MM.1S (cell line): ENCODE measurements around the gene BMERB1.

ENCODE experiments used
- DNase-seq: peaks from one replicate; pipeline ENCODE4 v3.0.0-alpha.2; 2015
- H2AFZ ChIP-seq: fragments of 300-600 bp; sonication (generic); 2 replicates; pipeline ENCODE4 v1.6.0; 2016; ENCODE audit warnings: antibody characterized with exemption, low read length
- H3F3A ChIP-seq: fragments of 300-600 bp; sonication (generic); 2 replicates; pipeline ENCODE4 v1.6.1; 2016; ENCODE audit warnings: mild to moderate bottlenecking, antibody characterized with exemption, low read length, moderate library complexity, mixed read lengths; ENCODE audit not compliant: insufficient read depth
- H3K27ac ChIP-seq: fragments of 300-600 bp; sonication (generic); 2 replicates; pipeline ENCODE4 v1.5.1; 2016; ENCODE audit warnings: mild to moderate bottlenecking, low read length
- H3K27me3 ChIP-seq: fragments of 300-600 bp; sonication (generic); replicated peaks from 2 replicates; pipeline ENCODE4 v1.6.0; 2016; ENCODE audit warnings: low read length; ENCODE audit not compliant: insufficient read depth
- H3K36me3 ChIP-seq: fragments of 300-600 bp; sonication (generic); replicated peaks from 2 replicates; pipeline ENCODE4 v1.6.1; 2016; ENCODE audit warnings: mild to moderate bottlenecking, low read length, mixed read lengths; ENCODE audit not compliant: insufficient read depth
- H3K4me1 ChIP-seq: fragments of 300-600 bp; sonication (generic); 2 replicates; pipeline ENCODE4 v1.6.1; 2016; ENCODE audit warnings: low read length, mixed read lengths
- H3K4me2 ChIP-seq: fragments of 300-600 bp; sonication (generic); 2 replicates; pipeline ENCODE4 v1.6.0; 2016; ENCODE audit warnings: low read depth, low read length
- H3K4me3 ChIP-seq: fragments of 300-600 bp; sonication (generic); 2 replicates; pipeline ENCODE4 v1.5.1; 2016; ENCODE audit warnings: low read length, mixed read lengths
- H3K79me2 ChIP-seq: fragments of 300-600 bp; sonication (generic); 2 replicates; pipeline ENCODE4 v1.6.1; 2016; ENCODE audit warnings: mixed run types, low read length, mixed read lengths
- H3K9ac ChIP-seq: fragments of 300-600 bp; sonication (generic); 2 replicates; pipeline ENCODE4 v1.6.1; 2016; ENCODE audit warnings: low read length, mixed read lengths
- H3K9me2 ChIP-seq: fragments of 300-600 bp; sonication (generic); replicated peaks from 2 replicates; pipeline ENCODE4 v1.6.1; 2016; ENCODE audit warnings: mild to moderate bottlenecking, low read length, mixed read lengths; ENCODE audit not compliant: insufficient read depth
- H3K9me3 ChIP-seq: fragments of 300-600 bp; sonication (generic); replicated peaks from 2 replicates; pipeline ENCODE4 v1.6.1; 2016; ENCODE audit warnings: mild to moderate bottlenecking, low read length, mixed read lengths; ENCODE audit not compliant: insufficient read depth
- H4K20me1 ChIP-seq: fragments of 300-600 bp; sonication (generic); 2 replicates; pipeline ENCODE4 v1.6.1; 2016; ENCODE audit warnings: mild to moderate bottlenecking, low read length, moderate library complexity, mixed read lengths; ENCODE audit not compliant: insufficient read depth
- EZH2 ChIP-seq: fragments of 300-600 bp; sonication (generic); optimal IDR thresholded peaks from 2 replicates; pipeline ENCODE3; 2017; ENCODE audit warnings: low read depth, mild to moderate bottlenecking, antibody characterized with exemption, low read length, mixed read lengths
- EZH2phosphoT487 ChIP-seq: fragments of 300-600 bp; sonication (generic); IDR thresholded peaks from 2 replicates; pipeline ENCODE4 v1.6.1; 2018; ENCODE audit warnings: antibody characterized with exemption, low read length
- TF ChIP-seq, protein P1 (sequence below): fragments of 300-600 bp; sonication (generic); IDR thresholded peaks from 2 replicates; pipeline ENCODE4 v1.5.1; 2016; ENCODE audit warnings: antibody characterized with exemption, low read length, mixed read lengths

The BMERB1 gene

DNA sequence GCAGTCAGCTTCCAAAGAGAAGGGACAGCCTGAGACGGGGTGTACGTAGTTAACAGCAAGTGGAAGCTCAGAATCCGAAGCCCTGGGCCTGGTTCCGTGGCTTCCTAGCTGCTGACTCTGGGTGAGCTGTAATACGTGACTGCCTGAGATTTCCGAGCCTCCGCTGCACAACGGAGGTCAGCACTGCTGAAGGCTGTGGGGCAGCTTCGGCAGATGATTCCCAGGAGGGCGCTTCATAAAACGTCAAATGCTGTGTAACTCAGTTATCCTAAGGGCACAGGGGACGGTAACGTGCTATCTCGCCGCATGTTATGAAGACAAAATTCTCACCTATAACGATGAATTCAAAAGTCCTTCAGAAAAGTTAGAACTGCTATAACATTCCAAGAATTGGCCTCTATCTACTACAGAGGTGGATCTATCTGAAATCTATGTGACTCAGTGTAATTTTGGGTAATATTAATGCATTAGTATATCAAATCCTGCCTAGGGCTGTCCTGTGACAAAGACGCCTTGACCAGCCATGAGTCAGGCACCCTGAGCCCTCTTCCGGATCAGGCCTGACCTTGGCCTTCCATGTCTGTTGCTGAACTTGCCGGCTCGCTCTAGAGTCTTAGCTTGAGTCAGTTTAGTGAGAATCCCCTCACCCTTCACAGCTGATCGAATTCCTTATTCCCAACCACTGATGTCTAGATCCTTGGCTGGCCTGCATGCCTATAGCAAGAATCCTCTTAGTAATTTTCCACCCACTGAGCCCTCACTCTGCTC is 165.1 kb downstream of the BMERB1 start:
- H3K4me3 ChIP-seq, result no peak overlapping the region
- H2AFZ ChIP-seq, result no peak overlapping the region
- no peaks in the 10 kb centered on the region for H3K36me3 ChIP-seq
- TF ChIP-seq, protein P1, sequence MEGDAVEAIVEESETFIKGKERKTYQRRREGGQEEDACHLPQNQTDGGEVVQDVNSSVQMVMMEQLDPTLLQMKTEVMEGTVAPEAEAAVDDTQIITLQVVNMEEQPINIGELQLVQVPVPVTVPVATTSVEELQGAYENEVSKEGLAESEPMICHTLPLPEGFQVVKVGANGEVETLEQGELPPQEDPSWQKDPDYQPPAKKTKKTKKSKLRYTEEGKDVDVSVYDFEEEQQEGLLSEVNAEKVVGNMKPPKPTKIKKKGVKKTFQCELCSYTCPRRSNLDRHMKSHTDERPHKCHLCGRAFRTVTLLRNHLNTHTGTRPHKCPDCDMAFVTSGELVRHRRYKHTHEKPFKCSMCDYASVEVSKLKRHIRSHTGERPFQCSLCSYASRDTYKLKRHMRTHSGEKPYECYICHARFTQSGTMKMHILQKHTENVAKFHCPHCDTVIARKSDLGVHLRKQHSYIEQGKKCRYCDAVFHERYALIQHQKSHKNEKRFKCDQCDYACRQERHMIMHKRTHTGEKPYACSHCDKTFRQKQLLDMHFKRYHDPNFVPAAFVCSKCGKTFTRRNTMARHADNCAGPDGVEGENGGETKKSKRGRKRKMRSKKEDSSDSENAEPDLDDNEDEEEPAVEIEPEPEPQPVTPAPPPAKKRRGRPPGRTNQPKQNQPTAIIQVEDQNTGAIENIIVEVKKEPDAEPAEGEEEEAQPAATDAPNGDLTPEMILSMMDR, result no peak
- TF ChIP-seq EZH2phosphoT487, result no peak
- TF ChIP-seq EZH2, result no peak
- no peak overlapping the region for H3K9ac ChIP-seq
- no peaks in the 10 kb centered on the region for H3K9me3 ChIP-seq
- H3F3A ChIP-seq, result no peaks in the 10 kb centered on the region; the same call in 1 of the 2 replicates
- H4K20me1 ChIP-seq, result no peaks in the 10 kb centered on the region
- H3K27me3 ChIP-seq, result no peaks in the 10 kb centered on the region
- no peak overlapping the region for H3K4me2 ChIP-seq
- H3K9me2 ChIP-seq, result no peaks in the 10 kb centered on the region
- no peak for DNase-seq
- no peaks in the 10 kb centered on the region for H3K4me1 ChIP-seq
- no peaks in the 10 kb centered on the region for H3K79me2 ChIP-seq
- no peak overlapping the region for H3K27ac ChIP-seq

DNA sequence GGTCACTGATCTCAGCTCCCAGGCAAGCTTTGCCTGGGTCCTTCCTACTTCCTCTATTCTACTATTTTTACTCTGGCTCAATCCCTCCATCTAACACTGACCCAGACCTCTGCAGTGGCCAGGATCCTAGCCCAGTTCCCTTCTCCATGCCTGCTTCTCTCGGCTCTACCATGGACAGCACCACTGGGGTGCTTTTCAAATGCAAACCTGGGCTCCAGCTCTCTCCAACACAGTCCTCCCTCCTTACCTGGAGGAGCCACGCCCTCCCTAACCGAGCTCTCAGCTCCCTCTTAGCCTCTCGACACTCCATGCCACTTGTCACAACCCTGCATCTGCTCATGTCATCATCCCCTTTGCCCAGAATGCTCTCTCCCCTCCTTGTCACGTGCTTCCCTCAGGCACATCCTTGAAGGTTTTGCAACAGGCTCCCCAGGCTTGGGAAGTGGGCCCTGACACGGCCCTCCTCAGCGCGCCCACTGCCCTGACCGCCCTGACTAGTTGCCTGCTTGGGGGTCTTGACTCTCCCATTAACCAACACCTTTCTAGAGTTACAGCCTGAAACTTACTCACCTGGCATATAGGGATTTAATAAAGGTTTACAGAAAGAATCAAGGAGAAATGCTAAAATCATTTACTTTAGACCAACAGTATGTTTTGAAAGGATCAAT is 167.0 kb downstream of the BMERB1 start:
- no peak overlapping the region for H2AFZ ChIP-seq
- TF ChIP-seq EZH2phosphoT487 (no peak), EZH2 (no peak)
- TF ChIP-seq, protein P1, result no peak
- H3K4me2 ChIP-seq, result no peak overlapping the region
- H3K36me3 ChIP-seq, result no peaks in the 10 kb centered on the region
- H3K9ac ChIP-seq, result no peak overlapping the region
- H3K9me3 ChIP-seq, result no peaks in the 10 kb centered on the region
- H3K4me1 ChIP-seq, result no peaks in the 10 kb centered on the region
- no peak for DNase-seq
- no peaks in the 10 kb centered on the region for H3K79me2 ChIP-seq
- no peaks in the 10 kb centered on the region for H4K20me1 ChIP-seq
- no peaks in the 10 kb centered on the region for H3K27me3 ChIP-seq
- H3F3A ChIP-seq, result no peaks in the 10 kb centered on the region; the same call in 1 of the 2 replicates
- H3K4me3 ChIP-seq, result no peak overlapping the region
- no peak overlapping the region for H3K27ac ChIP-seq
- no peaks in the 10 kb centered on the region for H3K9me2 ChIP-seq

DNA sequence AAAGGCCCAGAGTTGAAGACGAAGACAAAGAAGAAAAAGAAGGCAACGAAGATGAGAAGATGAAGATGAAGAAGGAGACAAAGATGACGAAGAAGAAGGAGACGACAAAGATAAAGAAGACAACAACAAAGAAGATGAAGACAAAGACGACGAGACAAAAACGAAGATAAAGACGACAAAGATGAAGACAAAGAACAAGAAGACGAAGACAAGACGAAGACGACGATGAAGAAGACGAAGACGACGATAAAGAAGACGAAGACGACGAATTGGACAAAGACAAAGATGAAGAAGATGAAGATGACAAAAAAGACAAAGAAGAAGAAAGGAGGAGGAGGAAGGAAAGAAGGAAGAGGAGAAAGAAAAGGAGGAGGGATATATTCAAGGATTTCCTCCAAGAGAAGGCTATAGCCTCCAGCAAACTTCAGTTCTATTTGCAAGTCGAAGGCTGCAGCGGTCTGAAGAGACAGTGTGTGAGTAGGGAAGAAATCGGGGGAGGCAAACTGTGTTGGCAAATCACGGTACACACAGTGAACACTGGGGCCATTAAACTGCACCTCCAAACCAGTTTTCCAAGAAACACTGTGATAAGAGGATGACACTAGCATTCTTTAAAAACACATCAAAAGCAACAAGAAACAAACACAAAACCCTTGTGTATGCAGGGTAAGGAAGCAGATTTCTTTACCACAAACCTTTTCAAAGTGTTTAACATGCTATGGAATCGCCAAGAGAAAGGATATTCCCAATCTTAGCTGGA is 168.1 kb downstream of the BMERB1 start:
- no peak for DNase-seq
- H3K9me2 ChIP-seq, result no peaks in the 10 kb centered on the region
- no peaks in the 10 kb centered on the region for H3K4me1 ChIP-seq
- no peaks in the 10 kb centered on the region for H3K79me2 ChIP-seq
- H3F3A ChIP-seq, result no peaks in the 10 kb centered on the region; the same call in 1 of the 2 replicates
- no peaks in the 10 kb centered on the region for H3K27me3 ChIP-seq
- no peaks in the 10 kb centered on the region for H3K9me3 ChIP-seq
- H3K9ac ChIP-seq, result no peak overlapping the region
- no peaks in the 10 kb centered on the region for H3K36me3 ChIP-seq
- no peak overlapping the region for H3K4me3 ChIP-seq
- H3K4me2 ChIP-seq, result no peak overlapping the region
- no peak for TF ChIP-seq EZH2
- TF ChIP-seq, protein P1, result no peak
- TF ChIP-seq EZH2phosphoT487, result no peak
- no peaks in the 10 kb centered on the region for H4K20me1 ChIP-seq
- no peak overlapping the region for H3K27ac ChIP-seq
- H2AFZ ChIP-seq, result no peak overlapping the region
